Measurements from ENCODE around the gene CTNNA2.

GRCh38 chr2:80429251-80429650 is 916.4 kb downstream of the CTNNA2 start:
- TF ChIP-seq EZH2 (IDR thresholded peaks at IDR 0.05; ENCODE audit: borderline replicate concordance, low read length), result no peak
- no peak for TF ChIP-seq CTCF (conservative IDR thresholded peaks at IDR 0.05 in 1 of 2, IDR thresholded peaks at IDR 0.05 in 1 of 2; ENCODE audit: extremely low read depth in 1 of 2, insufficient read depth in 1 of 2, low read depth in 1 of 2, low read length in 2 of 2)

Data from mammary epithelial cell (primary cell).